HG03108 (cell line): ENCODE data around the gene FBXO7.

Experiments used
- ATAC-seq: cut with Tn5 transposase; IDR thresholded peaks from one replicate; pipeline ENCODE4 v1.9.1; 2021; ENCODE audit warnings: moderate library complexity; ENCODE audit not compliant: unreplicated experiment

Gene FBXO7

DNA sequence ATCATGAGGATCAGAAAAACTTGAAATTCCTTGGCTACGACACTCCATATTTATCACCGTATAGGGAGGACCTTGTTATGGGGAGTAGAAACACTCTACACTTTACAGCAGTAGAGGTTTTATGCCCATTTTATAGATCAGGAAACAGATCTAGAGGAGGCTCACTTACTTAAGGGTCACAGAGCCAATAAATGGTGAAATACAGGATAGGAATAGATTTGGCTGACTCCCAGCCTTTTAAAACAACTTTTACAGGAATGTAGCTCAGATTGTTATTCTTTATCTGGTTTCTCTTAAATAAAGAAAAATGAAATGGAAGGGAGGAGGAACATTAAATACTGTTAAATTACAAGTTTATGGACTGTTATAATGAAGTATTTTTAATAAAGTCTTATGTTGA, 14.8 kb downstream of the FBXO7 start:
- no peak for ATAC-seq

DNA sequence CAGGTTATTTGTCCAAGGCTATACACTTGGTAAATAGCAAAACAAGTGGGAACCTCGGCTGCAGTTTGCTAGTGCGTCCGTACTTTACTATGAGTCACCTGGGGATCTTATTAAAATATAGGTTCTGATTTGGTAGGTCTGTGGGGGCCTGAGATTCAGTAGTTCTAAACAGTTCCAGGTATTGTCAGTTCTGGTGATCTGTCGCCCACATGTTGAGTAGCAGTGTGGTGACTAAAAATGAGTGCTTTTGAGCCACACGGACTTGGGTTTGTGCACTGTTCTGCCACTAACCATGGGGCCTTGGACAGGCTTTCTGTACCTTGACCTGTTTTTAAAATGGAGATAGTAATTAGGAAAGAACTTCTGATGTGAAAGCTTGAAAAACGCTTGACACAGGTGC, 15.7 kb downstream of the FBXO7 start:
- no peak for ATAC-seq

- ATAC-seq = no peak
These were observed 17.5 kb downstream of the FBXO7 start for GRCh38 chr22:32492111-32492510.

DNA sequence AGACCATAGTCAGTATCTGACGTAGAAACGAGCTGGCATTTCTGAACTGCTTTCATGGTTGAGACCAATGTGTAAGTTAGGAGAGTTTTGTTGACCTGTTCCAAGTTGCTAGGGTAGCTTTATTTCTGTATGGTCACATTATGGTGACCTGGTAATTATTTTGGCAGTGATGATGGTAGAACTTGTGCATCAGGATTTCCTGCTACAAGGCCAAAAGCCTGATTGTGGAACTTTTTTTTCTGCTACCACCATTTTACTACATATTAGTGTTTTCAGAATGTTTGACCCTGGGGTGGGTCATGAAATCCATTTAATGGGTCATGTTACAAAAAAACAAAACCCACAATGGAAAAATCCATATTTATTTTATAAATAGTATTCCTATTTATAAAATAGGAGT, 18.9 kb downstream of the FBXO7 start:
- no peak for ATAC-seq

DNA sequence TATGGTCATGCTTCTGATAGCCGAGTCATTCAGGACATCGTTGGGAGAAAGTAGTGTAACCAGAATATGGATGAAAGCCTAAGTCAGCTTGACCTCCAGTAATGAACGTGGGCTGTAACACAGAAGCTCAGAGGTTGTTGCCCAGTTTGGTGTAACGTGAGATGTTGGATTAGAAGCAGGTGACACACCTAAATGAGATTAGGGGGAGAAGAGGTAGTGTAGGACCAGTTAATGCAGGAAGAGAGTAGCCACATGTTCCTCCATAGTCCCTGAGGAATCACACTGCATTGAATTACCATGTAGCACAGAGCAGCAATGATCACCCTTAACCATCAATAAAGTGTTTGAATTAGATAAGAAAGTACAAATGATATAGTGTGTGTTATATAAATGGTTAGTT, 20.4 kb downstream of the FBXO7 start:
- no peak for ATAC-seq

GRCh38 chr22:32499666-32500065, 25.1 kb downstream of the FBXO7 start:
- ATAC-seq = no peak

GRCh38 chr22:32501836-32502752, 27.5 kb downstream of the FBXO7 start:
- no peak for ATAC-seq

DNA sequence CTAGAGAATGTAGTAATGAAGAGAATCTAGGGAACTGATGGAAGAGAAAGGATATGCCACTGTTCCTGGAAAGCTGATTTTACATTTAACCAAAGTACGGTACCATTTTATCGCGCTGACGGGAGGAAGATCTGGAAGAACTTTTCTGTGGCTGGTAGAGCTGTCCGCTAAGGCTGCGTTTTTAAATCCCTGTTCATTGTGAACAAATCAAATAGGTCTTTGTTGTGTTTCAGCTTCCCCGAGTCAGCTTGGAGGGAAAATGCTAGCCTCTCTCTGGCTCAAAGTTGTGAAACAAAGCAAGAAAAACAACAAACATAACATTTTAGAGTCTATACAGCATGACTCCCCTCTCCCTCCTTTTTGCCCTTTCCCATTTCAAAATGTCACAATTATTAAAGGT, 34.4 kb downstream of the FBXO7 start:
- no peak for ATAC-seq

DNA sequence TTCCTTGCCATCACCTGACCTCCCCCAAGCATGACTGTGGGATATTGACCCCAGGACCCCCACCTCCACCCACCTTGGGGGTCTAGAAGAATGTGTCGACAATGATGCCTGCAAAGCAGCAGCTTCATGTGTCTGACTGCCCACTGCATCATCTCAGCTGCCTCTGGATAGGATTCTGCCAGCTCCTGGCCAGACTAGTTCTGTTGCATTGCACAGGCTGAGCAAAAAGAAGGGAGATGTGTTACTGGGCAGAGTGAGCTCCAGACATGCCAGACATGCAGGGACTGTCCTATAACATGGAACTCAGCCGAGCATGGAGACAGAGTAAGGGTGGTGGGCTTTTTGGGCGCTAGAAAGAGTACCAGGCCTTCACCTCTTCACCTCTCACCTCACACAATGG, 36.7 kb downstream of the FBXO7 start:
- ATAC-seq = no peak

DNA sequence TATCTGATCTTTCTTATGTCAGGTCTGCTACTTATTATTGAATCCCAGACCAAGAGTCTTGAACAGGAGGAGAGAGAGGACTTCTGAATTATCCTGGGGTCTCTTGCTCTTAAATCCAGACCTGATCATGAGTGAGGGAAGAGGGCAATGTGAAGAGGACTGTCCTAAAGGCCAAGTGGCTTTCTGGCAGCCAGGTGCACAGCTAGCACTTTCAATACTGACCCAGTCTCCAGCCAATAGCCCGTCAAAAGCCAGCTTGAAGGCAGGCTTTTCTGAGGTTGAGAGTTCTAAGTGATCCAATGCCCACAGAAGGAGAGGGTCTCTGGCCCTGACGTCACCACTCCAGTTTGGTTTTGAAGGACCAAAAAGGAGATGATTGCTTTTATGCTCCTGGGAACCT, 37.2 kb downstream of the FBXO7 start:
- ATAC-seq = no peak

GRCh38 chr22:32512267-32512982, 37.8 kb downstream of the FBXO7 start:
- no peak for ATAC-seq

- ATAC-seq = no peak
These were observed 40.5 kb downstream of the FBXO7 start for GRCh38 chr22:32515084-32515483.

- no peak for ATAC-seq
These were observed 42.9 kb downstream of the FBXO7 start for GRCh38 chr22:32517488-32517887.

DNA sequence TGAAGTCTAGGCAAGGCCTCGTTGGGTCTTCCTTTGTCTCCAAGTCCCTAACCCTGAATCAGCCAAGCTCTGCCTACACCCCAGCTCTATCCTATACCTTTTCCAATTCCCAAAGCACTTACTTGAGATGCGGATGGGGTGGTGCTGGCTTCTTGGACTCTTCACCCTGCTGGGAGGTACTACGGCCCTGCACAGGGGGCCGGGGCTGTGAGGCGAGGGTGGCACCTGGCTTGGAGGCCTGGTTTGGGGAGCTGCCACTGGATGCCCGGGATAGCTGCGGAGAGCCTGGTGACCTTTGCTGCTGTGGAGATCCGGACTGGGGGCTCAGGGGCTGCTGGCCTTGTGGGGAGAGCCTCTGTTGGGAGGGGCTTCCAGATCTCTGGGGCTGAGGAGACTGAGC, 43.3 kb downstream of the FBXO7 start:
- ATAC-seq = no peak

DNA sequence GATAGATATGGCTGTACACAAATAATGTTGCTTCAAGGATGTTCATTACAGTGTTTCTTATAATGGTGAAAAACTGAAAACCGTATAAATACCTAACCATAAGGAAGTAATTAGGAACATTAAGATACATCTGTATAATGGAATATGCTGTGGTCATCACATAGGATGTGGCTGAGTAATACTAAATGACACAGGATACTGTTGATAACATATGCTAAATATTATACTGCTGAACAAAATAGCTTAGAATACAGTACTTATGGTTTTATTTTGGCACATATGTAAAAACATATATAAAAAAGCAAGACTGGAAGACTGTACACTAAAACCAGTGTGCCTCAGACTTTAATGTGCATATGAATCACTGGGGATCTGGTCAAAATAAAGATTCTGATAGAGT, 43.8 kb downstream of the FBXO7 start:
- no peak for ATAC-seq

- ATAC-seq = no peak
These were observed 44.2 kb downstream of the FBXO7 start for GRCh38 chr22:32518848-32519247.

- no peak for ATAC-seq
These were observed 46.0 kb downstream of the FBXO7 start for GRCh38 chr22:32520612-32521011.

GRCh38 chr22:32522237-32522636, 47.6 kb downstream of the FBXO7 start:
- ATAC-seq = no peak

- no peak for ATAC-seq
These were observed 53.1 kb downstream of the FBXO7 start for GRCh38 chr22:32527756-32528155.

DNA sequence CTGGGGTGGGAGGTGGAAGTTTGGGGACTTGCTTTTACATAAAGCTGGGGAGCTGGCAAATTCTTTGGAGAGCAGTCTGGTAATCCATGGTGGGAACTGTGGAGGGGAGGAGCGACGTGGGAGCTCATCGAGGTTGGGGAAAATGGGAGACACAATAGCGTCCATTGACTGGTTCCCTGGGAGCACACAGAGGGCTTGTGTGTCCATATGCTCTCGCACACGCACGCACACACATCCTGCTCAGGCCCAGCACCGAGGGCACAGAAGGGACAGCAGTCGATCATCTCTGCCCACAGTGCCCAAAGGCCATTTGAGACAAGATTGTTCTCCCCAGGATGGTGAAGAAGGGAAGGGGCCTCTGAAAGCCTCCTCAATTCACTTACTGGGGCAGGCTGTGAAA, 53.7 kb downstream of the FBXO7 start:
- no peak for ATAC-seq

GRCh38 chr22:32528984-32529982, 54.7 kb downstream of the FBXO7 start:
- no peak for ATAC-seq
